Measurements from ENCODE around the gene PRCD.
A peak's percentile ranks its signal among the peaks of the same experiment; 100 is the strongest.

- peak; percentile 37 to 66 (median 64) for TF ChIP-seq CTCF (IDR thresholded peaks at IDR 0.05)
- TF ChIP-seq POLR2AphosphoS5 (IDR thresholded peaks at IDR 0.05), result peak; percentile 91 to 95
- peak; percentile 68 for TF ChIP-seq POLR2A (IDR thresholded peaks at IDR 0.05; ENCODE audit: low read depth)
Measured at GRCh38 chr17:76557368-76558197, 17.7 kb downstream of the PRCD start.

Measured in esophagus muscularis mucosa (tissue), 3 donors.